OCI-M2 (cell line): ENCODE data around the gene ZNF177.
"Not testable (repeated sequence)": the region's sequence is repeated elsewhere in the genome, so short reads cannot be mapped to it uniquely, and the experiment has no call there.

Experiments used
- DNase-seq: peaks from one replicate; lab custom pipeline; 2025; ENCODE audit not compliant: unreplicated experiment; lab: John Stamatoyannopoulos, UW

Gene ZNF177

GRCh38 chr19:9362905-9363304 lies at the start of gene ZNF177:
Gene ZNF177, plus strand, starts transcription at chr19:9363013. Its CDS starts 15,299 bp downstream, at chr19:9378312.
- no peak for DNase-seq

- no peak for DNase-seq
Measured at GRCh38 chr19:9313756-9314155, 49.1 kb upstream of the ZNF177 start.

- DNase-seq: no peak
Measured at GRCh38 chr19:9321338-9321737, 41.5 kb upstream of the ZNF177 start.

GRCh38 chr19:9321756-9322155 lies 41.1 kb upstream of the ZNF177 start:
- not testable (repeated sequence) for DNase-seq

GRCh38 chr19:9322201-9322600 lies 40.6 kb upstream of the ZNF177 start:
- DNase-seq: not testable (repeated sequence)

GRCh38 chr19:9323557-9323918 lies 39.3 kb upstream of the ZNF177 start:
- DNase-seq: peak; percentile 81

- DNase-seq: peak; percentile 81
Measured at GRCh38 chr19:9323919-9324583, 38.8 kb upstream of the ZNF177 start, which contains the start of gene ZNF559. Gene ZNF559, plus strand, starts transcription at chr19:9324179. Its CDS starts 14,371 bp downstream, at chr19:9338550.

GRCh38 chr19:9324584-9324962 lies 38.2 kb upstream of the ZNF177 start:
- DNase-seq: no peak

GRCh38 chr19:9329999-9330398 lies 32.8 kb upstream of the ZNF177 start:
- no peak for DNase-seq

- DNase-seq: no peak
Measured at GRCh38 chr19:9342610-9343304, 20.1 kb upstream of the ZNF177 start.

- DNase-seq: no peak
Measured at GRCh38 chr19:9345005-9345404, 17.8 kb upstream of the ZNF177 start.

GRCh38 chr19:9348253-9348652 lies 14.6 kb upstream of the ZNF177 start:
- no peak for DNase-seq

GRCh38 chr19:9348671-9349070 lies 14.1 kb upstream of the ZNF177 start:
- no peak for DNase-seq

- no peak for DNase-seq
Measured at GRCh38 chr19:9352505-9352904, 10.3 kb upstream of the ZNF177 start.

GRCh38 chr19:9353011-9353410 lies 9.8 kb upstream of the ZNF177 start:
- DNase-seq: no peak

GRCh38 chr19:9354651-9355050 lies 8.2 kb upstream of the ZNF177 start:
- DNase-seq: no peak

- DNase-seq: no peak
Measured at GRCh38 chr19:9370738-9371619, 8.2 kb downstream of the ZNF177 start.

GRCh38 chr19:9381361-9381785 lies 18.6 kb downstream of the ZNF177 start:
- DNase-seq: no peak

- peak; percentile 62 for DNase-seq
Measured at GRCh38 chr19:9406798-9407352, 44.1 kb downstream of the ZNF177 start.

- no peak for DNase-seq
Measured at GRCh38 chr19:9407827-9408226, 45.0 kb downstream of the ZNF177 start.

- no peak for DNase-seq
Measured at GRCh38 chr19:9413240-9413954, 50.6 kb downstream of the ZNF177 start.
